ENCODE data around the gene BCOR. TPM values are rescaled to one million over a fixed set of nuclear protein-coding genes. Genes with fewer than 3 reads are reported as not detected.

The BCOR gene
- total and polyA plus RNA-seq, 9 of the 15 experiments (the other 6 are each of a cell fraction or from before 2014, with no cell fraction given), result 27.5 to 113 (median 37.6) TPM

DNA sequence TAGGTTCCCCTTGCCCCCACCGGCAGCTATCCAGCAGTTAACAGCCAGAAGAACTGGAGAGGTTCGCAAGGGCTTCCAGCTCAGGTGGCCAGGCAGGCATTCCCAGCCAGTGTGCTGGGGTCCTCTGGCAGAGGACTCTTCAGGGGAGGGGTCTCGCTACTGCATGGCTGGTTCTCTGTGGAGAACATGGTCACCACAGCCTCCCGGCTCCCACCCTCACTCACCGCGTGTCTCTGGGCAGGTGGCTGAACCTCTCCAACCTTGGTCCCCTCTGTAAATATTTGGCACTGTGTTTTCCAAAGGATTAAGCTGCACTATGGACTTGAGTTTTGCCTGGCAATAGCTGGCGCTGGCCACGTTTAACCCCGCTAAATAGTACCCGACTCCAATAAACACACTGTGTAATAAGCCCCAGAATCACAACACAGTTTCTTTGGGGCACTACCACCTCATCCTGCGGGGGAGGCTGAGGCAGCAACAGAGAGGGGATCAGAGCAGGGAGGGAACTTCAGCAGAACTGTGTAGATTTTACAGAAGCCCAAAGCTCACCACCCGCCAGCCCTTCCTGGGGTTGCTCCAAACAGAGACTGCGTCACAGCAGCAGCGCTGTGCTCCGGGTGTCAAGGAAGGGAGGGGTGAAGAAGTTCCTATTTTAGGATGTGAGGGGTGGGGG, 15.2 kb downstream of the BCOR start:
- no peak for DNase-seq (ENCODE audit: extremely low read depth in 1 of 4, low spot score in 3 of 4)
- Histone ChIP-seq H3K4me1 (replicated peaks in 1 of 2; ENCODE audit: control insufficient read depth in 2 of 2, insufficient read depth in 2 of 2, low read length in 2 of 2) (peaks cover 47% of the 10 kb centered on the region in 2 experiments), H3K9me1 (ENCODE audit: control insufficient read depth, insufficient read depth, low read length) (peaks cover 14% of the 10 kb centered on the region), H3K9me3 (replicated peaks; ENCODE audit: control insufficient read depth, insufficient read depth, low read depth, low read length) (no peaks in the 10 kb centered on the region), H3K4me2 (ENCODE audit: insufficient read depth, low read length) (0 out of 2 replicates have a peak overlapping the region, but pooled peaks have one; percentile 5), H3K27ac (ENCODE audit: extremely low read depth, low read depth, low read length) (peak overlapping the region; percentile 38; the same call in 1 of the 3 replicates), H3K27me3 (ENCODE audit: control insufficient read depth in 2 of 2, insufficient read depth in 2 of 2, low read length in 2 of 2) (no peaks in the 10 kb centered on the region), H3K4me3 (no peak overlapping the region; the same call in 1 of the 2 replicates), H4K20me1 (replicated peaks; ENCODE audit: control insufficient read depth, insufficient read depth, low read length) (peaks cover 95% of the 10 kb centered on the region), H3K79me2 (ENCODE audit: control insufficient read depth, insufficient read depth, low read length) (peaks cover 99% of the 10 kb centered on the region), H2AFZ (ENCODE audit: low read depth, low read length) (no peak overlapping the region), H3K9ac (ENCODE audit: insufficient read depth in 1 of 2, low read depth in 2 of 2, low read length in 2 of 2) (peak overlapping the region; percentile 14 to 62; a peak in 2 of 4 replicates), H3K36me3 (ENCODE audit: control insufficient read depth, insufficient read depth, low read length) (peaks cover 80% of the 10 kb centered on the region)
- ATAC-seq, result peak; percentile 3
- 58% methylated on average over 14 of the region's 15 CpGs for WGBS (ENCODE audit: insufficient coverage, low coverage, missing lambda C conversion rate)
- intact Hi-C loops (cut with micrococcal nuclease) (no loop called here), in situ Hi-C loops (cut with MboI) (no loop called here)
- TF ChIP-seq MEIS2 (IDR thresholded peaks at IDR 0.05; ENCODE audit: partially characterized antibody) (no peak), ZNF75A (CRISPR knock-in tag; IDR thresholded peaks at IDR 0.05) (no peak), HNRNPK (IDR thresholded peaks at IDR 0.05; ENCODE audit: low read depth, low read length, poor library complexity, severe bottlenecking) (no peak), MEF2D (tag; conservative IDR thresholded peaks at IDR 0.05; ENCODE audit: low read depth) (0 out of 2 replicates have a peak, but pooled peaks have one; percentile 25)
- TF ChIP-seq, protein P1, sequence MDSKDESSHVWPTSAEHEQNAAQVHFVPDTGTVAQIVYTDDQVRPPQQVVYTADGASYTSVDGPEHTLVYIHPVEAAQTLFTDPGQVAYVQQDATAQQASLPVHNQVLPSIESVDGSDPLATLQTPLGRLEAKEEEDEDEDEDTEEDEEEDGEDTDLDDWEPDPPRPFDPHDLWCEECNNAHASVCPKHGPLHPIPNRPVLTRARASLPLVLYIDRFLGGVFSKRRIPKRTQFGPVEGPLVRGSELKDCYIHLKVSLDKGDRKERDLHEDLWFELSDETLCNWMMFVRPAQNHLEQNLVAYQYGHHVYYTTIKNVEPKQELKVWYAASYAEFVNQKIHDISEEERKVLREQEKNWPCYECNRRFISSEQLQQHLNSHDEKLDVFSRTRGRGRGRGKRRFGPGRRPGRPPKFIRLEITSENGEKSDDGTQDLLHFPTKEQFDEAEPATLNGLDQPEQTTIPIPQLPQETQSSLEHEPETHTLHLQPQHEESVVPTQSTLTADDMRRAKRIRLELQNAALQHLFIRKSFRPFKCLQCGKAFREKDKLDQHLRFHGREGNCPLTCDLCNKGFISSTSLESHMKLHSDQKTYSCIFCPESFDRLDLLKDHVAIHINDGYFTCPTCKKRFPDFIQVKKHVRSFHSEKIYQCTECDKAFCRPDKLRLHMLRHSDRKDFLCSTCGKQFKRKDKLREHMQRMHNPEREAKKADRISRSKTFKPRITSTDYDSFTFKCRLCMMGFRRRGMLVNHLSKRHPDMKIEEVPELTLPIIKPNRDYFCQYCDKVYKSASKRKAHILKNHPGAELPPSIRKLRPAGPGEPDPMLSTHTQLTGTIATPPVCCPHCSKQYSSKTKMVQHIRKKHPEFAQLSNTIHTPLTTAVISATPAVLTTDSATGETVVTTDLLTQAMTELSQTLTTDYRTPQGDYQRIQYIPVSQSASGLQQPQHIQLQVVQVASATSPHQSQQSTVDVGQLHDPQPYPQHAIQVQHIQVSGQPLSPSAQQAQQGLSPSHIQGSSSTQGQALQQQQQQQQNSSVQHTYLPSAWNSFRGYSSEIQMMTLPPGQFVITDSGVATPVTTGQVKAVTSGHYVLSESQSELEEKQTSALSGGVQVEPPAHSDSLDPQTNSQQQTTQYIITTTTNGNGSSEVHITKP (IDR thresholded peaks at IDR 0.05; ENCODE audit: partially characterized antibody), result peak; percentile 16
- FAIRE-seq, result peak; percentile 63
- POLR2A ChIA-PET, result interaction anchor here (0.5 to 1.1 kb wide), 5 partner anchors 9 to 424 kb away, joined by 3 to 4 read pairs (median 3); no protein-coding TSS in a partner anchor
- BruUV-seq (replicated peaks), result no TSS peak
- CTCF ChIA-PET (ENCODE audit: low intra/inter-chr PET ratio), result no interaction called here
